Measurements from ENCODE around the gene PDYN.

DNA sequence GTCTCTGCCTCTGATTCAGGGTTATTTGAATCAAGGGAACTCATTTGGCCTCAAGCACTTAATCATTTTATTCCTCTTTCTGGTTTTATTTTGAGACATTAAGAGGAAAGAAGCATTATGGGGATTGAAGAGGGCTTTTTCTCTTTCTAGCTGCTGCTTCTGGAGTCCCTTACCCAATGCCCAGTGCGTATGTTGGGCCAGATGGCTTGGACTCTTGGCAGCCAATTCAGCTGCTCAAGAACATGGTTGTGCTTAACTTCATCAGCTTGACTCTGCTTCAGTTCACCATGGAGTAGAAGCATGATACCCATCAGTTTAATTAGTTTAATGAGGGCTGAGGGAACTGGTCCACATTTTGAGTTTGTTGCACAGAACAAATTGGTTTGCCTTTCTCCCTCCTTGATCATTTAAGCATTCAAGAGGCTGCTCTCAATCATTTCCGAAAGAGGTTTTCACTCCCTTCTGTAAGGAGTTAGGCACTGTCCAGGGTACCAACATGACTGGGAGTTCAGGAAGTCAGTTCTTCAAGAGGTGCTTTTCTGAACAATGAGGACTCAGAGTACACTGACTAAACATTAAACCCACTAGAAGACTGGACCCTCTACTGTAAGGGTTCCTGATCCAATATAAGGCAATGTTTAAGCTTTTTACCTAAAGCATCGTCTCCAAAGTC, 14.6 kb downstream of the PDYN start:
- TF ChIP-seq CTCF (IDR thresholded peaks at IDR 0.05) (no peak), POLR2A (IDR thresholded peaks at IDR 0.05) (no peak), POLR2AphosphoS5 (IDR thresholded peaks at IDR 0.05) (no peak), EP300 (IDR thresholded peaks at IDR 0.05) (no peak)

Data from stomach (tissue), 4 donors.